SK-N-SH (cell line): ENCODE results near the gene DUSP9. TPM values are rescaled to one million over a fixed set of nuclear protein-coding genes. Genes with fewer than 3 reads are reported as not detected.

Source experiments
- CTCF ChIA-PET: fragments of 300-600, 350-600 bp; formaldehyde crosslinking; extraction: SDS; loops from one replicate; lab custom pipeline; 2021; lab: Yijun Ruan, JAX
- POLR2A ChIA-PET: fragments of 350-600 bp; sonication (Branson Sonifier 250); formaldehyde crosslinking; extraction: SDS; loops from one replicate; lab custom pipeline; 2020; ENCODE audit warnings: antibody characterized with exemption, inconsistent platforms; lab: Yijun Ruan, JAX
- DNase-seq: peaks from one replicate; pipeline ENCODE4 v3.0.0; 2012
- H2AFZ ChIP-seq: fragments of 200-600 bp; sonication (generic); 2 replicates; pipeline ENCODE4 v1.8.1; 2016; ENCODE audit warnings: antibody characterized with exemption, mild to moderate bottlenecking, low read depth
- H3F3A ChIP-seq: fragments of 200-600 bp; sonication (generic); replicated peaks from 2 replicates; pipeline ENCODE3; 2016; ENCODE audit warnings: antibody characterized with exemption, mild to moderate bottlenecking; ENCODE audit not compliant: insufficient read depth
- H3K27ac ChIP-seq, 2 experiments: fragments of 200-500 bp in 1 of 2; fragments of 200-600 bp in 1 of 2; sonication (Bioruptor generic) in 1 of 2; sonication (generic), shearing (Covaris generic) in 1 of 2; 2 replicates each; pipeline versions ENCODE4 v1.5.1 to v1.6.1; 2014 to 2016; ENCODE audit warnings: low read depth in 2 of 2, inconsistent platforms in 1 of 2, low read length in 1 of 2, mild to moderate bottlenecking in 1 of 2, mixed read lengths in 1 of 2
- H3K27me3 ChIP-seq: fragments of 200-600 bp; sonication (generic), shearing (Covaris generic); 2 replicates; pipeline ENCODE4 v1.6.1; 2016; ENCODE audit warnings: mixed run types; ENCODE audit not compliant: insufficient read depth
- H3K36me3 ChIP-seq, 2 experiments: fragments of 200-500 bp in 1 of 2; fragments of 200-600 bp in 1 of 2; sonication (Bioruptor generic) in 1 of 2; sonication (generic) in 1 of 2; replicated peaks in 1 of 2; 2 replicates each; pipeline versions ENCODE3 to v1.5.1; 2014 to 2016; ENCODE audit warnings: low read length in 1 of 2, mild to moderate bottlenecking in 1 of 2; ENCODE audit not compliant: insufficient read depth in 2 of 2, control insufficient read depth in 1 of 2
- H3K4me1 ChIP-seq, 2 experiments: fragments of 200-500 bp in 1 of 2; fragments of 200-600 bp in 1 of 2; sonication (Bioruptor generic) in 1 of 2; sonication (generic), shearing (Covaris generic) in 1 of 2; 2 replicates each; pipeline versions ENCODE4 v1.5.1 to v1.6.1; 2014 to 2016; ENCODE audit warnings: low read depth in 1 of 2, low read length in 1 of 2, mixed run types in 1 of 2; ENCODE audit not compliant: insufficient read depth in 2 of 2, control insufficient read depth in 1 of 2
- H3K4me2 ChIP-seq: fragments of 200-600 bp; sonication (generic), shearing (Covaris generic); 2 replicates; pipeline ENCODE4 v1.6.1; 2017; ENCODE audit warnings: mixed run types
- H3K4me3 ChIP-seq, 2 experiments: fragments of 200-500 bp in 1 of 2; fragments of 200-600 bp in 1 of 2; sonication (Bioruptor generic) in 1 of 2; sonication (generic), shearing (Covaris generic) in 1 of 2; 2 replicates each; pipeline versions ENCODE4 v1.5.1 to v1.8.1; 2014 to 2016; ENCODE audit warnings: low read depth in 2 of 2, inconsistent platforms in 1 of 2, low read length in 1 of 2, mild to moderate bottlenecking in 1 of 2, mixed read lengths in 1 of 2, moderate library complexity in 1 of 2
- H3K79me2 ChIP-seq: fragments of 200-600 bp; sonication (generic); 2 replicates; pipeline ENCODE4 v1.8.1; 2017; ENCODE audit warnings: mild to moderate bottlenecking; ENCODE audit not compliant: insufficient read depth
- H3K9ac ChIP-seq: fragments of 200-600 bp; sonication (generic); 2 replicates; pipeline ENCODE4 v1.6.1; 2017; ENCODE audit warnings: mixed run types
- H3K9me2 ChIP-seq: fragments of 200-600 bp; sonication (generic); 2 replicates; pipeline ENCODE4 v1.6.1; 2017; ENCODE audit warnings: mixed run types
- H3K9me3 ChIP-seq: fragments of 200-600 bp; sonication (generic); 2 replicates; pipeline ENCODE4 v1.6.1; 2017; ENCODE audit warnings: mixed run types, mild to moderate bottlenecking, moderate library complexity
- H4K20me1 ChIP-seq: fragments of 200-600 bp; sonication (generic); 2 replicates; pipeline ENCODE4 v1.6.1; 2017; ENCODE audit warnings: mild to moderate bottlenecking, mixed run types; ENCODE audit not compliant: insufficient read depth
- CHD2 ChIP-seq: fragments of 150-350 bp; IDR thresholded peaks from 2 replicates; pipeline ENCODE4 v1.6.1; 2018; ENCODE audit warnings: low read length; ENCODE audit not compliant: partially characterized antibody
- ELF1 ChIP-seq: IDR thresholded peaks from 2 replicates; pipeline ENCODE4 v1.4.0; 2012
- FOXM1 ChIP-seq: IDR thresholded peaks from 2 replicates; pipeline ENCODE4 v1.4.0; 2012; ENCODE audit warnings: low read depth, mild to moderate bottlenecking
- GABPA ChIP-seq: IDR thresholded peaks from 2 replicates; pipeline ENCODE4 v1.4.0; 2012; ENCODE audit warnings: low read depth, mild to moderate bottlenecking
- NFIC ChIP-seq: IDR thresholded peaks from 2 replicates; pipeline ENCODE4 v1.4.0; 2012; ENCODE audit warnings: borderline replicate concordance
- POLR2AphosphoS5 ChIP-seq: IDR thresholded peaks from 2 replicates; pipeline ENCODE4 v1.6.1; 2012; ENCODE audit warnings: low read depth, low read length
- RAD21 ChIP-seq: IDR thresholded peaks from 2 replicates; pipeline ENCODE4 v1.6.1; 2012; ENCODE audit warnings: mild to moderate bottlenecking, low read length
- RFX5 ChIP-seq: IDR thresholded peaks from 2 replicates; pipeline ENCODE4 v1.6.1; 2012; ENCODE audit warnings: mild to moderate bottlenecking, improper control_type of control experiment, low read length
- SMC3 ChIP-seq: IDR thresholded peaks from 2 replicates; pipeline ENCODE4 v1.6.1; 2012; ENCODE audit warnings: low read depth, low read length, improper control_type of control experiment
- TAF1 ChIP-seq: IDR thresholded peaks from 2 replicates; pipeline ENCODE4 v1.6.1; 2012; ENCODE audit warnings: low read depth, mild to moderate bottlenecking, low read length, moderate library complexity, borderline replicate concordance
- TCF12 ChIP-seq: IDR thresholded peaks from 2 replicates; pipeline ENCODE4 v1.4.0; 2012
- USF1 ChIP-seq: IDR thresholded peaks from 2 replicates; pipeline ENCODE4 v1.4.0; 2012; ENCODE audit warnings: low read depth, borderline replicate concordance
- YY1 ChIP-seq: IDR thresholded peaks from 2 replicates; pipeline ENCODE4 v1.4.0; 2012; ENCODE audit warnings: low read depth, mild to moderate bottlenecking
- WGBS: methylation state at CpG from one replicate; pipeline ENCODE4 v1.1.6; 2017; ENCODE audit warnings: low lambda C conversion rate; 5-methylcytosine and 5-hydroxymethylcytosine counted together
- polyA plus RNA-seq, 3 experiments: library from polyadenylated mRNA; depleted of rRNA; stranded (reverse); fragments of >200 nt; gene quantifications; 2 replicates each; pipeline ENCODE4 v1.2.3, GENCODE V29; 2012
- TF ChIP-seq, protein P1 (sequence below): fragments of 200-600 bp; sonication (generic); IDR thresholded peaks from 2 replicates; pipeline ENCODE4 v1.6.1; 2017; ENCODE audit warnings: antibody characterized with exemption, mild to moderate bottlenecking, moderate library complexity
- TF ChIP-seq, protein P2 (sequence below): IDR thresholded peaks from 2 replicates; pipeline ENCODE4 v1.4.0; 2012; ENCODE audit warnings: low read depth, borderline replicate concordance
- TF ChIP-seq, protein P3 (sequence below): IDR thresholded peaks from 2 replicates; pipeline ENCODE4 v1.4.0; 2012; ENCODE audit warnings: low read depth

The DUSP9 gene
- polyA plus RNA-seq, 1 of the 3 experiments (the other 2 are of a cell fraction) = 0.05 TPM

DNA sequence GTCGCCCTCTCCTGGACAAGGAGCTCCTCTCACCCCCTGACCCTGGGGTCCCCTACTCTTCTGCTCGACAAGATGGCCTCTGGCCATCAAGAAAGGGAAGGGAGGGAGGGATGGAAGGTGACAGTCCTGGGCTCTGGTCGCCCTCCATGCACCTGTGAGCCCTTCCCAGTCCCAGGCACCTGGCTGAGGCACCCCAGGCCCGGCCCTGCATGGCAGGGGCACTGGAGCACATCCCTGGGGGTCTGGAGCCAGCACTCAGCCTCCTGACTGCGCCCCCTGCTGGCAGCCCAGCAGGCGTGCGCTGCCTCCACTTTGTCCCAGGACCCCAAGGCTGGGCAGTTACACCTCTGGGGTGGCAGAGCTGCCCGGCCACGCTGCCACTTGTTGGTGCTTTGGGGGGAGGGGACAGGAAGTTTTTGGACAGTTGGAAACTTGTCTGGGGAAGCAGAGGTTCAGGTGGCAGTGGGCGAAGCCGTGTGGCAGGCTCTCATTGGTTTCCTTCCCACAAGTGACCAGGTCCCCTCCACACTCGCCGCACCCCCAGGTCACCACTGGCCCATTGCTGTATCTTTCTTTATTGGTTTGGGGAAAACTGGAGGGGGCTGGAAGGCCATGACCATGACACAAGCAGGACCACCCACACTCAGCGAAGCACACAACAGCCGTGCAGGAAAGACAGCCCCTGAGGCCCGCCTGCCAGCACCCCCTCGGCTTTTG is 22.3 kb downstream of the DUSP9 start:
- Histone ChIP-seq H3K27ac (no peak overlapping the region), H3K27me3 (peaks cover 4% of the 10 kb centered on the region; the same call in 1 of the 2 replicates), H3F3A (no peaks in the 10 kb centered on the region), H3K9me2 (no peaks in the 10 kb centered on the region), H3K9ac (no peak overlapping the region), H3K4me2 (no peak overlapping the region), H3K4me1 (peaks cover 0 to 3% of the 10 kb centered on the region in 2 experiments; a peak in 1 of 4 replicates), H4K20me1 (no peaks in the 10 kb centered on the region), H3K4me3 (no peak overlapping the region), H3K9me3 (0 out of 2 replicates have a peak, but pooled peaks cover 9% of the 10 kb centered on the region), H3K79me2 (no peaks in the 10 kb centered on the region), H2AFZ (no peak overlapping the region), H3K36me3 (no peaks in the 10 kb centered on the region)
- TF ChIP-seq POLR2AphosphoS5 = no peak
- TF ChIP-seq SMC3 = peak; percentile 42
- TF ChIP-seq RAD21 = 0 out of 2 replicates have a peak, but pooled peaks have one; percentile 14
- TF ChIP-seq TCF12 = no peak
- TF ChIP-seq, protein P1, sequence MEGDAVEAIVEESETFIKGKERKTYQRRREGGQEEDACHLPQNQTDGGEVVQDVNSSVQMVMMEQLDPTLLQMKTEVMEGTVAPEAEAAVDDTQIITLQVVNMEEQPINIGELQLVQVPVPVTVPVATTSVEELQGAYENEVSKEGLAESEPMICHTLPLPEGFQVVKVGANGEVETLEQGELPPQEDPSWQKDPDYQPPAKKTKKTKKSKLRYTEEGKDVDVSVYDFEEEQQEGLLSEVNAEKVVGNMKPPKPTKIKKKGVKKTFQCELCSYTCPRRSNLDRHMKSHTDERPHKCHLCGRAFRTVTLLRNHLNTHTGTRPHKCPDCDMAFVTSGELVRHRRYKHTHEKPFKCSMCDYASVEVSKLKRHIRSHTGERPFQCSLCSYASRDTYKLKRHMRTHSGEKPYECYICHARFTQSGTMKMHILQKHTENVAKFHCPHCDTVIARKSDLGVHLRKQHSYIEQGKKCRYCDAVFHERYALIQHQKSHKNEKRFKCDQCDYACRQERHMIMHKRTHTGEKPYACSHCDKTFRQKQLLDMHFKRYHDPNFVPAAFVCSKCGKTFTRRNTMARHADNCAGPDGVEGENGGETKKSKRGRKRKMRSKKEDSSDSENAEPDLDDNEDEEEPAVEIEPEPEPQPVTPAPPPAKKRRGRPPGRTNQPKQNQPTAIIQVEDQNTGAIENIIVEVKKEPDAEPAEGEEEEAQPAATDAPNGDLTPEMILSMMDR = peak; percentile 77
- POLR2A ChIA-PET = no interaction called here
- CTCF ChIA-PET = interaction anchor here (0.6 to 10.5 kb wide), 21 partner anchors 12 to 640 kb away, joined by 3 to 128 read pairs (median 12); partner anchors contain the start of genes DUSP9 and SLC6A8
- WGBS = 77% methylated on average over 7 of the region's 17 CpGs
- DNase-seq = peak; percentile 83

DNA sequence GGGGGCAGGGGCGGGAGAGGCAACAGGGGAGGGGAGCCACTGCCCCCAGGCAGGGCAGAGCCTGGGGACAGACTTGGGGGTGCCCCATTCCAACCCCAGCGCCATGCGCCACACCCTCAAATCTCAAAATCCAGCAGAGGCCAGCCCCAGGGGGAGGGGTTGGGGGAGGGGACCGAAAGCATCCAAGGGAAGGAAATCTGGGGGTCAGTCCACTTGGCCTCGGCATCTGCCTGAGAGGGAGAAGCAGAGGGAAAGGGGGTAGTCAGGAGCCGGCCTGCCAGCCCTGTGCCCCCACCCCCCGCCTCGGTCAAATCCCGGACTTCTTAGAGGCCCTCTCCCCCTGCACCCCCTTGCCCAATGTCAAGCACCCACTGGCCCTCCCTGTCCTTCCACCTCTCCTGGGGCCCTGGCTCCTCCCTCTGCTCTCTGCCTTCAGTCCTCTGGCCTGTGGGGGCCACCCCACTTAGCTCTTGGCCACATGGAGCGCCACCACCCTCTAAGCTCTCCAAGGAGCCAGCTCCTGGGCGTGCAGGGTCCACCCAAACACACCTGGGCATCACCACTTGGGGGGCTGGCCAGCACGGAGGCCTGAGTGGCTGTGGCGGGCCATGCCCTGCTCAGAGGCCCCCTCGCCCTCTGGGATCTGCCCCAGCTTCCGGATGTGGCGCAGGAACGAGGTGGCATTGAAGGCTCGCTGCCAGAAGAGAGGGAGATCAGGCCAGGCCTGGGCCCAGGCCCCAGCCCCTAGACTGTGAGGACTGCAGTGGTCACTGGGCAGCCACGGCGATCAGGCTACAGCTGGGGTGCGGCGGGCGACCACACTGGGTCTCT is 23.1 kb downstream of the DUSP9 start:
- Histone ChIP-seq H3K4me3 (no peak overlapping the region), H3F3A (no peaks in the 10 kb centered on the region), H3K79me2 (no peaks in the 10 kb centered on the region), H2AFZ (no peak overlapping the region), H3K9me3 (0 out of 2 replicates have a peak, but pooled peaks cover 3% of the 10 kb centered on the region), H3K9me2 (no peaks in the 10 kb centered on the region), H3K27ac (no peak overlapping the region), H3K4me2 (no peak overlapping the region), H3K36me3 (no peaks in the 10 kb centered on the region), H3K4me1 (peaks cover 0 to 3% of the 10 kb centered on the region in 2 experiments; a peak in 1 of 4 replicates), H4K20me1 (no peaks in the 10 kb centered on the region), H3K9ac (no peak overlapping the region), H3K27me3 (peaks cover 6% of the 10 kb centered on the region; the same call in 1 of the 2 replicates)
- no peak for DNase-seq
- ChIA-PET POLR2A (interaction anchor here (1.0 kb wide), 1 partner anchor 44 kb away, joined by 3 read pairs; no protein-coding TSS in a partner anchor), CTCF (interaction anchor here (0.8 to 10.5 kb wide), 15 partner anchors 13 to 162 kb away, joined by 3 to 128 read pairs (median 8); partner anchors contain the start of genes DUSP9 and SLC6A8)
- WGBS = 28% methylated on average over 8 of the region's 23 CpGs
- TF ChIP-seq FOXM1 = no peak
- no peak for TF ChIP-seq USF1
- TF ChIP-seq TAF1 = no peak
- no peak for TF ChIP-seq CHD2
- TF ChIP-seq NFIC = no peak
- no peak for TF ChIP-seq POLR2AphosphoS5
- TF ChIP-seq, protein P2, sequence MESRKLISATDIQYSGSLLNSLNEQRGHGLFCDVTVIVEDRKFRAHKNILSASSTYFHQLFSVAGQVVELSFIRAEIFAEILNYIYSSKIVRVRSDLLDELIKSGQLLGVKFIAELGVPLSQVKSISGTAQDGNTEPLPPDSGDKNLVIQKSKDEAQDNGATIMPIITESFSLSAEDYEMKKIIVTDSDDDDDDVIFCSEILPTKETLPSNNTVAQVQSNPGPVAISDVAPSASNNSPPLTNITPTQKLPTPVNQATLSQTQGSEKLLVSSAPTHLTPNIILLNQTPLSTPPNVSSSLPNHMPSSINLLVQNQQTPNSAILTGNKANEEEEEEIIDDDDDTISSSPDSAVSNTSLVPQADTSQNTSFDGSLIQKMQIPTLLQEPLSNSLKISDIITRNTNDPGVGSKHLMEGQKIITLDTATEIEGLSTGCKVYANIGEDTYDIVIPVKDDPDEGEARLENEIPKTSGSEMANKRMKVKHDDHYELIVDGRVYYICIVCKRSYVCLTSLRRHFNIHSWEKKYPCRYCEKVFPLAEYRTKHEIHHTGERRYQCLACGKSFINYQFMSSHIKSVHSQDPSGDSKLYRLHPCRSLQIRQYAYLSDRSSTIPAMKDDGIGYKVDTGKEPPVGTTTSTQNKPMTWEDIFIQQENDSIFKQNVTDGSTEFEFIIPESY = no peak
- TF ChIP-seq, protein P3, sequence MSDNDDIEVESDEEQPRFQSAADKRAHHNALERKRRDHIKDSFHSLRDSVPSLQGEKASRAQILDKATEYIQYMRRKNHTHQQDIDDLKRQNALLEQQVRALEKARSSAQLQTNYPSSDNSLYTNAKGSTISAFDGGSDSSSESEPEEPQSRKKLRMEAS = no peak
- TF ChIP-seq RAD21 = no peak
- TF ChIP-seq GABPA = no peak
- TF ChIP-seq RFX5 = no peak
- TF ChIP-seq YY1 = no peak
- TF ChIP-seq, protein P1 = no peak
- no peak for TF ChIP-seq ELF1
